K562 (cell line): Measurements from ENCODE around the gene EIF5A2.

Experiments
- BMI1 ChIP-seq: fragments of 150-350 bp; IDR thresholded peaks from 2 replicates; pipeline ENCODE4 v1.6.1; 2014; ENCODE audit warnings: low read length
- CTCF ChIP-seq, 3 experiments: IDR thresholded peaks in 2 of 3; conservative IDR thresholded peaks in 1 of 3; 2 replicates each; pipeline ENCODE4 v1.5.1; 2011 to 2012; ENCODE audit warnings: low read length in 3 of 3, mild to moderate bottlenecking in 3 of 3, control low read depth in 2 of 3, improper control_type of control experiment in 1 of 3, inconsistent platforms in 1 of 3, low read depth in 1 of 3, mixed read lengths in 1 of 3, moderate library complexity in 1 of 3; ENCODE audit not compliant: insufficient read depth in 2 of 3
- HMG20A ChIP-seq: fragments of 450-650 bp; formaldehyde crosslinking; conservative IDR thresholded peaks from 2 replicates; pipeline ENCODE4 v1.4.0; 2020; ENCODE audit warnings: mild to moderate bottlenecking, mixed read lengths
- MXI1 ChIP-seq: IDR thresholded peaks from 2 replicates; pipeline ENCODE4 v1.6.1; 2011; ENCODE audit warnings: low read depth, mild to moderate bottlenecking, improper control_type of control experiment, low read length
- PTBP1 ChIP-seq: fragments of 200-400 bp; formaldehyde crosslinking; IDR thresholded peaks from 2 replicates; pipeline ENCODE4 v1.6.1; 2017; ENCODE audit warnings: low read depth, low read length
- RAD21 ChIP-seq, 2 experiments: fragments of 250-450 bp in 1 of 2; fragments of 450-650 bp in 1 of 2; sonication (Bioruptor Pico) in 1 of 2; formaldehyde crosslinking in 1 of 2; IDR thresholded peaks in 1 of 2; conservative IDR thresholded peaks in 1 of 2; 2 replicates each; pipeline versions ENCODE4 v1.4.0 to v1.8.0; 2020 to 2022; ENCODE audit warnings: mild to moderate bottlenecking in 2 of 2, moderate library complexity in 1 of 2
- ZC3H11A ChIP-seq: IDR thresholded peaks from 2 replicates; pipeline ENCODE4 v1.6.1; 2012; ENCODE audit warnings: low read depth, low read length, improper control_type of control experiment
- ZFP36 ChIP-seq: fragments of 150-350 bp; IDR thresholded peaks from 2 replicates; pipeline ENCODE4 v1.6.1; 2018; ENCODE audit warnings: low read length, low read depth; ENCODE audit not compliant: partially characterized antibody
- ZNF12 ChIP-seq: sonication (generic); formaldehyde crosslinking; IDR thresholded peaks from 2 replicates; pipeline ENCODE4 v1.4.0; 2020; ENCODE audit warnings: mild to moderate bottlenecking, missing genetic modification reagents

GRCh38 chr3:170852324-170852723 lies 56.1 kb downstream of the EIF5A2 start:
- TF ChIP-seq CTCF (IDR thresholded peaks at IDR 0.05 in 2 of 3, conservative IDR thresholded peaks at IDR 0.05 in 1 of 3; ENCODE audit: insufficient read depth in 2 of 3, low read depth in 1 of 3, low read length in 3 of 3), result no peak
- TF ChIP-seq ZFP36, result no peak
- TF ChIP-seq RAD21 (CRISPR knock-in tag; conservative IDR thresholded peaks at IDR 0.05 in 1 of 2, IDR thresholded peaks at IDR 0.05 in 1 of 2), result no peak
- TF ChIP-seq MXI1, result no peak
- TF ChIP-seq PTBP1, result no peak
- TF ChIP-seq ZC3H11A, result no peak
- TF ChIP-seq BMI1, result no peak
- no peak for TF ChIP-seq ZNF12 (CRISPR knock-in tag)
- TF ChIP-seq HMG20A (CRISPR knock-in tag), result no peak
